Body of pancreas (tissue), 4 donors: Measurements from ENCODE around the gene SKI. TPM values are rescaled to one million over a fixed set of nuclear protein-coding genes. Genes with fewer than 3 reads are reported as not detected.

ENCODE experiments used
- ATAC-seq: fragments of 150-250 bp; one replicate; pipeline ENCODE4 v1.9.1; 2016
- DNase-seq, 4 donors: peaks; one replicate each; pipeline ENCODE4 v3.0.0-alpha.2; 2019
- H3K27ac ChIP-seq, 4 donors: fragments of 200-600 bp; sonication (generic); 1 replicate in 3 of 4; 2 replicates in 1 of 4; pipeline versions ENCODE4 v1.5.1 to v1.6.1; 2016 to 2019; ENCODE audit warnings: mild to moderate bottlenecking in 1 of 4, mixed read lengths in 1 of 4, moderate library complexity in 1 of 4
- H3K27me3 ChIP-seq, 2 donors: fragments of 200-600 bp; sonication (generic); one replicate each; pipeline ENCODE4 v1.6.0; 2016; ENCODE audit warnings: mild to moderate bottlenecking in 1 of 2
- H3K36me3 ChIP-seq, 2 donors: fragments of 200-600 bp; sonication (generic); replicated peaks in 1 of 2; 2 replicates each; pipeline ENCODE4 v1.5.1; 2016; ENCODE audit warnings: low read depth in 2 of 2; ENCODE audit not compliant: insufficient read depth in 1 of 2
- H3K4me1 ChIP-seq: fragments of 200-600 bp; sonication (generic); one replicate; pipeline ENCODE4 v1.6.0; 2016
- H3K4me3 ChIP-seq, 2 donors: fragments of 200-600 bp; sonication (generic); 1 replicate in 1 of 2; 2 replicates in 1 of 2; pipeline ENCODE4 v1.5.1; 2016 to 2019
- H3K9me3 ChIP-seq, 3 donors: fragments of 200-600 bp; sonication (generic); 1 replicate in 2 of 3; 2 replicates in 1 of 3; pipeline ENCODE4 v1.5.1; 2016
- POLR2A ChIP-seq, 3 donors: fragments of 450-650 bp; IDR thresholded peaks; one replicate each; pipeline ENCODE4 v1.6.1; 2016; ENCODE audit warnings: antibody characterized with exemption in 3 of 3, mild to moderate bottlenecking in 2 of 3
- WGBS, 2 donors: methylation state at CpG; one replicate each; pipeline ENCODE4 v1.1.5; 2017; 5-methylcytosine and 5-hydroxymethylcytosine counted together
- intact Hi-C: fragments of 100-400 bp; cut with DNase I; formaldehyde crosslinking; loops from one replicate; pipeline ENCODE4 v1.15.1; 2023
- total RNA-seq, 2 donors: library from RNA; depleted of rRNA; stranded (reverse); fragments of >200 nt; gene quantifications; one replicate each; pipeline ENCODE4 v1.1.0, GENCODE V29; 2016
- TF ChIP-seq, protein P1 (sequence below), 7 experiments: fragments of 450-650 bp in 4 of 7; fragments of 200-600 bp in 3 of 7; sonication (generic) in 3 of 7; IDR thresholded peaks; one replicate each; pipeline ENCODE4 v1.5.1; 2016 to 2019; ENCODE audit warnings: antibody characterized with exemption in 7 of 7

The SKI gene
- total RNA-seq, 2 donors from 2014 or later, result 15.8 to 33.0 TPM

GRCh38 chr1:2267051-2267830, 39.1 kb downstream of the SKI start:
- no peaks in the 10 kb centered on the region for H3K9me3 ChIP-seq
- H3K36me3 ChIP-seq, result no peaks in the 10 kb centered on the region
- peaks cover 12% of the 10 kb centered on the region for H3K4me1 ChIP-seq
- H3K27ac ChIP-seq, result no peak overlapping the region
- TF ChIP-seq POLR2A (IDR thresholded peaks at IDR 0.05), result no peak
- TF ChIP-seq, protein P1, sequence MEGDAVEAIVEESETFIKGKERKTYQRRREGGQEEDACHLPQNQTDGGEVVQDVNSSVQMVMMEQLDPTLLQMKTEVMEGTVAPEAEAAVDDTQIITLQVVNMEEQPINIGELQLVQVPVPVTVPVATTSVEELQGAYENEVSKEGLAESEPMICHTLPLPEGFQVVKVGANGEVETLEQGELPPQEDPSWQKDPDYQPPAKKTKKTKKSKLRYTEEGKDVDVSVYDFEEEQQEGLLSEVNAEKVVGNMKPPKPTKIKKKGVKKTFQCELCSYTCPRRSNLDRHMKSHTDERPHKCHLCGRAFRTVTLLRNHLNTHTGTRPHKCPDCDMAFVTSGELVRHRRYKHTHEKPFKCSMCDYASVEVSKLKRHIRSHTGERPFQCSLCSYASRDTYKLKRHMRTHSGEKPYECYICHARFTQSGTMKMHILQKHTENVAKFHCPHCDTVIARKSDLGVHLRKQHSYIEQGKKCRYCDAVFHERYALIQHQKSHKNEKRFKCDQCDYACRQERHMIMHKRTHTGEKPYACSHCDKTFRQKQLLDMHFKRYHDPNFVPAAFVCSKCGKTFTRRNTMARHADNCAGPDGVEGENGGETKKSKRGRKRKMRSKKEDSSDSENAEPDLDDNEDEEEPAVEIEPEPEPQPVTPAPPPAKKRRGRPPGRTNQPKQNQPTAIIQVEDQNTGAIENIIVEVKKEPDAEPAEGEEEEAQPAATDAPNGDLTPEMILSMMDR (IDR thresholded peaks at IDR 0.05), result no peak
- H3K27me3 ChIP-seq, result no peaks in the 10 kb centered on the region
- WGBS, 2 donors, result 73 to 83% methylated on average over 8 to 30 of the region's 30 CpGs
- intact Hi-C loops, result no loop called here
- H3K4me3 ChIP-seq, result no peak overlapping the region
- no peak for ATAC-seq
- DNase-seq, result no peak

DNA sequence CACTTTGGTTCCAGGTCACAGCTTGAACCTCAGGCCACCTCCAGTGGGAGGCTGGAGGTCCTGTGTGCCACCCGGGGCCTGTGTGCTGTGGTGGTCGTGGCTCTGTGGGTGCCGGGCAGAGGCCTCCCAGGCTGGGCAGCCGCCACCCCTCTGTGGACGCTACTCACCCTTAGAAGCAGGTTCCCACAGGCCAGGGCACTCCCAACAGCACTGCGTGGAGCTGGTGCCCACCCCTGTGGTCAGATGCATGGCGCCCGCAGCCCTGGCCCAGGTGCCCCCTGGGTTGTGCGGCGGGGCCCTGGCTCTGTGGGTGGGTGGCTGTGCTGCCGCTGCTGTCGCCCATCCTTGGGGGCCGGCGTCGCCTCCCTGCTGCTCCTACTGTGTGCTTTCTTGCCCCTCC, 39.7 kb downstream of the SKI start:
- WGBS, 2 donors, result 88% methylated on average over 15 of the region's 15 CpGs; no CpG with 5 or more reads in 1 of the 2 donors
- H3K27ac ChIP-seq, result no peak overlapping the region
- TF ChIP-seq, protein P1 (IDR thresholded peaks at IDR 0.05), result no peak
- TF ChIP-seq POLR2A (IDR thresholded peaks at IDR 0.05), result no peak
- DNase-seq (no peak), ATAC-seq (no peak)
- H3K4me3 ChIP-seq, result no peak overlapping the region
- H3K36me3 ChIP-seq, result no peaks in the 10 kb centered on the region
- intact Hi-C loops, result no loop called here
- no peaks in the 10 kb centered on the region for H3K27me3 ChIP-seq
- H3K4me1 ChIP-seq, result peaks cover 12% of the 10 kb centered on the region
- H3K9me3 ChIP-seq, result no peaks in the 10 kb centered on the region

DNA sequence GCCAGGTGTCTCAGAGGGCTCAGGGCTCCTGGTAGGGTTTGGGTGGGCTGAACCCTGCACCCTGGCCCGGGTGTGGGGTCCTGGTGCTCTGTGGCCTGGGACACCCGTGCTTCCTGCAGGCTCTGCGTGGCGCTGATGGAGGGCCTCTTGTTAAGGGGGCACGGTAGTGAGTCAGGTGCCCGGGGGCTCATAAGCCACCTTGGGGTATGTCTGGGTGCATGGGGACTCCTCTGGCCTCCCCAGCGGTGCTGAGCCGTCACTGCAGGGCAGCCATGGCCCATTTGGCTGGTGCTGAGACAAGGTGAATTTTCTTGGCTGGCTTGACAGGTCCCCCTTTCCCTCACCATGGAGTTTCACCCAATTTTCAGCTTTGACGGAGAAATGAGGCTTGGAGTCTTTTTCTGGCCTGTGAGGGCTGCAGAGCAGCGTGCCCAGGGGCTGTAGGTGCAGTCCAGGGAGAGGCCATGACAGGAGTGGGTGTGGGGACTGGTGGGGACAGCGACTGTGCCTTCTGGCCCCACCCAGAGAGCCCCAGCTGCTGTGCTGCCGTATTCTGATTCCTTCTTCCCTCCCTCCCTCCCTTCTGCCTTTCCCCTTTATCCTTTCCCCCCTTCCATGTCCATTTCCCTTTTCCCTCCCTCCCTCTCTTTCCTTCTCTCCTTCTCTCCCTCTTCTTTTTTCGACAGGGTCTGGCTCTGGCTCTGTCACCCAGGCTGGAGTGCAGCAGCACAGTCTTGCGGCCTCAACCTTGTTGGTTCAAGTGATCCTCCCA, 40.4 kb downstream of the SKI start:
- Histone ChIP-seq H3K27ac (no peak overlapping the region), H3K36me3 (no peaks in the 10 kb centered on the region), H3K4me1 (peaks cover 12% of the 10 kb centered on the region), H3K9me3 (no peaks in the 10 kb centered on the region), H3K27me3 (no peaks in the 10 kb centered on the region), H3K4me3 (no peak overlapping the region)
- no peak for ATAC-seq
- intact Hi-C loops, result no loop called here
- no peak for DNase-seq
- 74 to 90% methylated on average over 5 to 14 of the region's 14 CpGs for WGBS, 2 donors
- TF ChIP-seq, protein P1 (IDR thresholded peaks at IDR 0.05), result no peak
- TF ChIP-seq POLR2A (IDR thresholded peaks at IDR 0.05), result no peak

GRCh38 chr1:2269193-2269921, 41.2 kb downstream of the SKI start:
- Histone ChIP-seq H3K4me1 (peaks cover 19% of the 10 kb centered on the region), H3K27ac (no peak overlapping the region), H3K36me3 (no peaks in the 10 kb centered on the region), H3K9me3 (no peaks in the 10 kb centered on the region), H3K27me3 (no peaks in the 10 kb centered on the region), H3K4me3 (no peak overlapping the region)
- DNase-seq, result no peak
- TF ChIP-seq, protein P1 (IDR thresholded peaks at IDR 0.05), result no peak
- no peak for TF ChIP-seq POLR2A (IDR thresholded peaks at IDR 0.05)
- WGBS, 2 donors, result 91 to 97% methylated on average over 5 to 24 of the region's 28 CpGs
- ATAC-seq, result no peak
- intact Hi-C loops, result no loop called here
